NCI-H1092 treated with DMSO at 0.1 percent for 48 hours (cell line): ENCODE data around the gene EPHB1.

Source experiments
- DNase-seq: peaks from one replicate; lab custom pipeline; 2025; lab: John Stamatoyannopoulos, UW

Gene EPHB1

GRCh38 chr3:134809427-134810051, 14.5 kb downstream of the EPHB1 start:
- no peak for DNase-seq

DNA sequence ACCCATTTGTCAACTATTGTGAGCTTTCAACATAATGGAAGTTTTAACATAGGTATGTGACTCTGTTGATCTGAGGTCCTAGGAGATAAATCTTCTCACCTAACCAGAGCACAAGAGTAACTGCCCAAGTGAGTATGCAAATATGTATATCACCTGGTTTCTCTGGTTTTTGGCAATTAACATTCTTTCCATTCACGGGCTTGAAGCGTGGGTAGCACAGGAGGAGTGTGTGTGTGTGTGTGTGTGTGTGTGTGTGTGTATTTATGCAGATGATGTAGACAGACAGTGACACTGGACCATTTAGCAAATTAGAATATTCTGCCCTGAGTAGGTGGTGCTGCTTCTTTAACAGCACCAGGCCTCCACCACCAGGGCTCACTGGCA, 15.0 kb downstream of the EPHB1 start:
- DNase-seq = no peak

GRCh38 chr3:134810850-134811249, 15.8 kb downstream of the EPHB1 start:
- DNase-seq = no peak

GRCh38 chr3:134813618-134814017, 18.6 kb downstream of the EPHB1 start:
- DNase-seq = no peak

DNA sequence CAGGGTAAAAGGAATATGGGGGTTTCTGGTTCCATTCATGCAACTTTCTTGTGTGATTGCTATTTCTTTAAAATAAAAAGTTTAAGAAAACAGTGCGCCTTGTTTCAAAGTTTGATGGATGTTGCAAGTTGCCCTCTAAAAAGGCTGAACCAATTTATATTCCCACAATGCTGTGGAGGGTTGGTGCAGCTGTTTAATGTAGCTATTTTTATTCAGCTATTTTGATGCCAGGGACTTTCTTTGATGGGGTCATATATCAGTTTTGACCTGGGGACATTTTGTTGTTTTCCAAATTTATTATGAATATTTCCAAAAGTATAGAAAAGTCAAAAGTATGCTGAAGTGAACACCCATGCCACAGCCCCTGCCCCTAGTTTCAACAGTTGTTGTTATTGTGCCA, 20.5 kb downstream of the EPHB1 start:
- no peak for DNase-seq

GRCh38 chr3:134816623-134817022, 21.6 kb downstream of the EPHB1 start:
- DNase-seq = no peak

GRCh38 chr3:134817297-134817696, 22.2 kb downstream of the EPHB1 start:
- no peak for DNase-seq

DNA sequence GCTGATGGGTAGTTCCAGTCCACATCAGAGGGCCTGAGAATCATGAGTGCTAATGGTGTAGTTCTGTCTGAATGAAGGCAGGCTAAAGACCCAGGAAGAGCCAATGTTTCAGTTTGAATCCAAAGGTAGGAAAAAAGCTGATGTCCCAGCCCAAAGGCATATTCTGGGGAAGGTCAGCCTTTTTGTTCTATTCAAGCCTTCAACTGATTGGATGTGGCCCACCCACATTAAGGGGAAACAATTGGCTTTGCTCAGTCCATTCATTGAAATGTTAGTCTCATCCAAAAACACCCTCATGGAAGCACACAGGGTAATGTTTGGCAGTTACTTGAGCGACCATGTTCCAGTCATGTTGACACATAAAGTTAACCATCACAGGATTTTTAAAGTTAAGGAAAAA, 25.9 kb downstream of the EPHB1 start:
- DNase-seq = no peak

DNA sequence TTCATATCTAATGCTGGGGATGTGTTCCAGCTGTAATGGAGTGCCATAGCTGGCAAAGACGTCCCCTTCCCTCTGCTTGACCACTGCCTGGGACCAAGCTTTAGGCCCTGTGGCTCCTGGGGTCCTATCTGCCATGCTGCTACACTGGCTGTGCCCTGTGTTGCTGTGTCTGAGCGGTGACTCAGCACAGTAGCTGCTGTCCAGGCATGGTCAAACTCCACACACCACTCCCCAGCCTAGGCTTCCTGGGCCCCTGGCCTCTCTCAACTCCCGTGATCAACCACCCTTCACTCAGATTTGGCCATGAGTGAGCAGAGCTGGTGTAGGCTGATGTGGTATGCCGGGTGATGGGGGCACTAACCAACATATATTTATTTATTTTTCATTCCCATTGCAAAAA, 27.0 kb downstream of the EPHB1 start:
- no peak for DNase-seq

DNA sequence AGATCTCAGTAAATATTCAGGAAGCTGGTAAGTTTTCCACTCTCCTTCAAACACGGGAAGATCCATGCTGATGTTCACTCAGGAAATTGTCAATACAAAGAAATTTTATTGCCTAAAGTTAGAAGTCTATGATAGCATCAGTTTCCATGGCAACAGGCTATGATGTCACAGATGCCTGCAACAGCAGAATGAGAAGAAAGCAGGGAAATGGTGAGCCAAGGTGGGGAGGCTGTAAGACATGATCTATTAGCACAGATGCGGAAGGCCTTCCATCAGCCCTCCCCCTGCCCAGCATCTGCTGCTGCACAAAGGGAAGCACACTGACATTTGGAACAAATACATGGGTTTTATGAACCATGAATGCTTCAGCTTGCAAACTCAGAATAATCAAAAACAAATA, 28.6 kb downstream of the EPHB1 start:
- DNase-seq = no peak

DNA sequence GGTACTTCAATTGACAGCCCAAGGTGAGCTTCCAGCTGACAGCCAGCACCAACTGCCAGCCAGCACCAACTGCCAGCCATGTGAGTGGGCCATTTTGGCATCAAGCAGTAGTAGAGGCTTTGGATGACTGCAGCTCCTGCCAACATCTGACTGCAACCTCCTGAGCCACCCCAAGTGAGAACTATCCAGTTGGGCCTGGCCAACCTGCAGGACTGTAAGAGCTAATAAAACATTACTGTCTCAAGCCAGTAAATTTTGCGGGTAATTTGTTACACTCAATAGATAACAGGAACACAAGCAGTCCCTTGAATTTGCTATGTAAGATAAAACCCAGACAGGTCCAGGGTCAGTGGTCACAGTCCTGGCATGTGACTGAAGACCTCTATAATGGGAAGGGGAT, 29.7 kb downstream of the EPHB1 start:
- DNase-seq = peak; percentile 51

DNA sequence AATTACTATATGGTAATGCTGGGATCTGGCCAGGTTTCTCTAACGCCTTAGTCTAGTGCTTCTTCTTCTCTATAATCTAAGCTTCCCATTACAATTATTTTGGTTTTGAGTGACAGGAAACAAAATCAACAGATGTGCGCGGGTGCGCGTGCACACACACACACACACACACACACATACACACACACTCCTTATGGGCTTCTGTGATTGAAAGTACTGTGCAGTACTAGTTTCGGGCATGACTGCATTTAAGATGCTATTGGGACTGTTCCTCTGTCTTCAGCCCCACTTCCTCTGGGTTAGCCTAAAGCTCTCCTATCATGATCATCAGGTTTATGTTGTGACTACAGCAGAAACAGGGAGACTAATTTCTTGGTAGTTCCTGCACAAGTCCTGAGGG, 32.2 kb downstream of the EPHB1 start:
- DNase-seq = no peak

- no peak for DNase-seq
Observed at GRCh38 chr3:134829721-134830120, 34.7 kb downstream of the EPHB1 start.

- DNase-seq = no peak
Observed at GRCh38 chr3:134832585-134832984, 37.5 kb downstream of the EPHB1 start.

DNA sequence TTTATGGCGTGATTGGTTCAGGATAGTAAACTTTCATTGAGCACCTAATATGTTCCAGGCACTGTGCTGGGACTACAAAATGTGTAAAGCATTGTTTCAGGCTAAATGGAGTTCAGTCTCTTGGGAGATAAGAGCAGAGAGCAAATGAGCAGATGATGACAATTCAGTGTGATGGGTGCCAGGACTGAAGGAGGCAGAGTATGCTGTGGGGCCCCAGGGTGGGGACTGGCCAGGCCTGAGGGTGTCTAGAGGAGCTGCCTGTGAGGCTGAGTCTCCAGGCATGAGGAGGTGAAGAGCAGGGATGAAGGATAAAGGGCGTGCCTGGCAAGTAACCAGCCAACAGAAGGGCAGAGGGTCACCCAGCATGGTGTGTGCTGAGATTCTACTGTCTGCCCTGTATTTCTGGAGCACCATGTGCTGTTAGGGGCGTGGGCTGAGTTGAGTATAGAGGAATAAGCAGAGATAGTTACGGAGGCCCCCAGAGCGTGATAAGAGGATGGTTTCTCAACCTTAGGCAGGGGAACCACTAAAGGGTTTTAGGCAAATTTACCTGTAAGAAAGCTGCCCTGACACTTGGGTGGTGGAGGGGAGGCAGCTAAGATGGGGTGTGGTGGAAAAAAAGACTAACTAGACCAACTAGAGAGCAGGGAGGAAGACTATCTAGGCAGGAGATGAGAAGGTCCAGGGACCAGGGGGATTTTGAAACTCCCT, 38.5 kb downstream of the EPHB1 start:
- no peak for DNase-seq

GRCh38 chr3:134836921-134837320, 41.9 kb downstream of the EPHB1 start:
- no peak for DNase-seq

DNA sequence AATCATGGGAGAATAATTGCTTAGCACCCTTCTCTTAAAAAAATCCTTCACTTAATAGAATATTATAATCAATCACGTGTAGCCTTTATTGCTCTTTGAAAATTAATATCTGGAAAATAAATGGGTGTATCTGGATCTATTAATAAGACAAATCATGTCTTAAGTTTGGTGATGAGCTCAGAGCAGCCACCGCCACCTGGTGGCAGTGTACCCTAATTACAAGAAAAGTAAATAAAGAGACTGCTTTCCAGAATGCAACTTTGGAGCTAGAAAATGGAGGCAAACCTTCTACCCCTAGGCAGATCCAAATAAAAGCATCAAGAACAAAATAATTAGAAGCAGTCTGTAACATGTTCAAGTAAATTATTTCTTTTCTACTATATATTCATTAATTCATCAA, 43.5 kb downstream of the EPHB1 start:
- no peak for DNase-seq

GRCh38 chr3:134839422-134839821, 44.4 kb downstream of the EPHB1 start:
- DNase-seq = no peak

DNA sequence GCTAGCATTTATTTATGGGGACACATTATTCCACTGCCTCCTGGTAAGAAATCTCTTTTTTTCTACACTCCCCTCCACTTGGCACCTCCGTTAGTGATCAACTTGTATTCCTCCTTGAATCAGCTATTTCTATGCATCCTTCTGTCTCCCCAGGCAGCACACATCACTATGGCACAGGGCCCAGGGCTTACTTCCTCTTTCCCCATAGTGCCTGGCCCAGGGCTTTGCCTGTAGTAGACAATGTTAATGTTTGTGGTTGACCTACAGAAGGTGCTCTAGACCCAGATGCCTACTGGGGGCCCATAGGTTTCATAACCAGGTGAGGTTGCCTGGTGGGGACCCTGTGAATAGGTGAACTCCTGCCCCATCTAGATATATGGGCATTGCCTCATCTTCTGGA, 44.9 kb downstream of the EPHB1 start:
- DNase-seq = no peak

DNA sequence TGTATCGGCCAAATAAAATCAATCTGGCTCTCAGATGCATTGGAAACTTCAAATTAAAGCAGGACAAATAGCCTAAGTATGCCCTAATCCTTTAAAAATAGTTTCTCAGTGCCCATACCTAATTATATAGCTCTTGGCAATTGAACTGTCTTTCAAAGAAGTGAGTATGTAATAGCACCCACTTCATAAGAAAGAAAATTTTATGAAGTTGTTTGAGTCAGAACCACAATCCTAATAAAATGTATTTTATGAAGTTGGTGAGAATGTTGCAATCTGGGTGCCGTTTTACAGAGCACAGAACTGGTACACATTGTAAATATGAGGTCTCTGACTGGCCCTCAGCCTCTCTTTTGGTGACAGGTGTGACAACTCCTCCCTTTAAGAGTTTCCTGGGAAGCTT, 45.4 kb downstream of the EPHB1 start:
- DNase-seq = no peak

DNA sequence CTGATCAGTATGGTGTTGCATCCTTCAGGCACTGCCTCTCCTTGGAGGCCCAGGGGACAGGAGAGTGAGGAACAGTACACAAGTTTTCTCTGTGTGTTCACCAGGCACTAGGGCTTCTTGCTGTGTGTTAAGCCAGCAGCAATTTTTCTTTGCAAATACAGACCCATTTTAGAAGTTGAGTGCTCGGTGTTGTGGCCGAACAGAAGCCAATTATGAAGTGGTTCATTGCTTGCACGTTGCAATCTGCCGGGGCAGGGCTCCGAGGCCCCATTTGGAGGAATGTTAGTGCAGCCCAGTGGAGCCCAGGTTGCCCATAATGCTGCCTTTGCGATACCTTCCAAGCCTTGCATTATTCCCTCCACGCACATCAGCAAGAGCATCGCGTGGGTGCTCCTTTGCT, 51.0 kb downstream of the EPHB1 start:
- DNase-seq = no peak

DNA sequence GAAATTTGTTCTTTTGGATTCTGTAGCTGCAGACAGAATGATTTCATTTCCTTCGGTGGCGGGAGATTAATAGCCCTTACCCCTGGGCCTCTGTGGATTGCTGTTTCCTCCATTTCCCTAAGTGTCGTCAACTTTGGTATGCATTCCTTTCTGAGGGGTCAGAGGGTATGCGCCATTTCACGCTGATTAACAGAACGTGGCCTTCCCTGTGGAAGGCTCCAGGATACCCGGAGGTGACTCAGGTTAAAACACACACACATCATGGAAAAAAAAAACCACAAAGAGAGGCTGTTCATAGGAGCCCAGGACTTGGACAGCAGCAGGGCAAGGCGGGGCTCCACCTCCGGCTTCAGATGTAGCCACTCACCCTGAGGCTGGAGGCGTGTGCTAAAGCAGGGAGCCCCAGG, 51.9 kb downstream of the EPHB1 start:
- no peak for DNase-seq

GRCh38 chr3:134847349-134847748, 52.3 kb downstream of the EPHB1 start:
- DNase-seq = no peak

DNA sequence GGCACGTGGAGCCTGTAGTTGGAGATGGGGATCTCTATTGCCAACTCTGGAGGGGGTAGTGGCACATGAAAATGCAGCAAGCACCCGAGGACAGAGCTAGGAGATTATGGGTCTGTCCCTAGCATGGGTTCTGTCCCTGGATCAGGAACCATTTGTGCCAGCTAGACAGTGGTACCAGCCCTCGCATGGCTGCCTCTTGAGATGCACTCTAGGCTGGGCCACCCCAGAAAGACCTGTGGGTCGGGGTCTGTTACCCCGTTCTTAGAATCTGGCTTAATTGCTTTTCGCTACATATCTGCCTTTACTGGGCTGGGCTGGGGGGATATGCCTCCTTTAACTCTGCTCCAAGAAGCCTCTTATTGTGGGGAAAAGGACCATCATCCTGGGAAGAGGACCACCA, 54.5 kb downstream of the EPHB1 start:
- no peak for DNase-seq
